T-helper 1 cell treated with Interleukin-12 subunit alpha and Interleukin-12 subunit beta and Interleukin-4 antibody, amounts not matched to agents 30 ng/mL and 1 ng/mL, for 36 hours (primary cell): ENCODE data around the gene PSMA3. TPM values are rescaled to one million over a fixed set of nuclear protein-coding genes. Genes with fewer than 3 reads are reported as not detected.

Experiments used
- intact Hi-C: fragments of 100-400 bp; cut with micrococcal nuclease; formaldehyde crosslinking; loops from one replicate; pipeline ENCODE4 v1.15.1; 2024
- total RNA-seq: library from RNA; stranded (reverse); gene quantifications from 2 replicates; pipeline ENCODE4 v1.2.3, GENCODE V29; 2022

PSMA3 gene
- total RNA-seq, 1 donor from 2014 or later, result 367 TPM

DNA sequence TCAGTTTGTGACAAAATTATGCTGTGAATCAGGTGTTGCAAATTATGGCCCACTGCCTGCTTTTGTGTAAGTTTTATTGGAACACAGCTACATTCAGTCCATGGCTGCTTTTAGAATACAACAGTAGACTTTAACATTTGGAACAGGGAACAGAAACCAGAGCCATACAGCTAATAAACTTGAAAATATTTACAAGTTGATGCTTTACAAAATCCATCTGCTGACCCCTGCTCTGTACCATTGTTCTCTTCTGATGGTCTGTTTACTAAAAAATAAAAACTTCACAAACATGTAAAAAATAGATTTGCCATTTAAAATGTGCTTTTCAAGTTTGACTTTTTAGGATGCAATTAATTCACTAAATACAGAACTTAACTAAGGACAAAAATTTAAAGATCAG, 20.8 kb downstream of the PSMA3 start:
- intact Hi-C loops, result no loop called here

GRCh38 chr14:58270628-58271027, 26.0 kb downstream of the PSMA3 start:
- intact Hi-C loops, result loop anchor here (2.0 kb wide), 1 partner anchor 16 kb away; no protein-coding TSS in a partner anchor

- intact Hi-C loops, result loop anchor here (1.0 kb wide), 1 partner anchor 9 kb away; no protein-coding TSS in a partner anchor
These were observed 28.1 kb downstream of the PSMA3 start for GRCh38 chr14:58272588-58273372.

DNA sequence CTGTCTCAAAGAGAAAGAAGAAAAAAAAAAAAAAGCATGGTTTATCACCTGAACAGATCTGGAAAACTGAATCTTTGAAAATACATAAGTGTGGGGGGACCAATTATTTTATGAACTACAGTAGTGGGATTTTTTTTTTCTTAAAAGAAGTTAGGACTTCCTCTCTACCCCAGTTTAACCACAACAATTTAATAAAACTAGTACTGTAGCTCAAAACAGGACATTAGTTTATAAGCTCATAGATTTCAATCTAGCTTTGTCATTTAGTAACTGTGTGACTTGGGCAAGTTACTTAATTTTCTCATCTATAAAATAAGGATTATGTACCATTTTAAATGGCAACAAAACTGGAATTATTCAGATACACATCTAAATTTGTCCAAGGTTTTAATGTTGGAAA, 30.2 kb downstream of the PSMA3 start:
- intact Hi-C loops, result loop anchor here (1.0 kb wide), 1 partner anchor 22 kb away; no protein-coding TSS in a partner anchor

DNA sequence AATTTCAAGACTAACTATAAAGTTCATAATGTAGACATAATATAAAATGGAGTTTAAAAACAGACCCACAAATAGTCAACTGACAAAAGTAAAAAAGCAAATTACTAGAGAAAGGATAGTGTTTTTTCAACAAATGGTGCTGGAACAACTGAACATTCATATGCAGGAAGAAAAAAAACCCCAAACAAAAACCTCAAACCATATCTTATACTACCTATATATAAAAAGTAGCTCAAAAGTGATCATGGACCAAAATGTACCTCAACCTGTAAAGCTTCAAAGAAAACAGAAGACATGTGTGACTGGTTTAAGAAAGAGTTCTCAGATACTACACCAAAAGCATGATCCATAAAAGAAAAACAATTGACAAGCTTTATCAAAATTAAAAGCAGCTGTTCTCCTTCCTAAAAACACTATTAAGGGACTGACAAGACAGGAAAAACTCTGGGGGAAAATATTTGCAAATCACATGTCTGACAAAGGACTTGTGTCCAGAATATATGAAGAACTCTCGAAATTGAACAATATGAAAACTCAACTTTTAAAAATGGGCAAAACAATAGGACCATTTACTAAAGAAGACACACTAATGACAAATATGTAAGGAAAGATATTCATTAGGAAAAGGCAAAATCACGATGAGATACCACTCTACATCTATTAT, 31.0 kb downstream of the PSMA3 start:
- intact Hi-C loops, result loop anchor here (1.0 kb wide), 1 partner anchor 22 kb away; no protein-coding TSS in a partner anchor

DNA sequence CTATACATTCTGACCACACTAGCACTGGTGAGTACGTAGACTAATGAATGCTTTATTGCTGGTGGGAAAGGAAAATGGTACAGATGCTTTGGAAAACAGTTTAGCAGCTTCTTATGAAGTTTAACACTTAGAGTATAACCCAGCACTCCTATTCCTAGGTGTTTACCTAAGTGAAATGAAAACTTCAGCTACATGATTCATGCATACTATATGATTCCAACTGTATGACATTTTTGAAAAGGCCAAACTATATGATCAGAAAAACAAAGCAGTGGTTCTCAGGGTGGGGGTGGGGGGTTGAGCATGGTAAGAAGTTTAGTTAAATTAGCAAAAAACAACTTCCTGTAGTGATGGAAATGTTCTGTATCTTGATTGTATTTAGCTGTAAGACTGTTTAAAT, 31.6 kb downstream of the PSMA3 start:
- intact Hi-C loops, result no loop called here

GRCh38 chr14:58278177-58278576, 33.5 kb downstream of the PSMA3 start:
- intact Hi-C loops, result no loop called here

GRCh38 chr14:58280954-58281787, 36.5 kb downstream of the PSMA3 start:
- intact Hi-C loops, result loop anchor here (1.0 to 5.0 kb wide), 3 partner anchors 9 to 34 kb away; partner anchors contain the start of gene ARID4A

GRCh38 chr14:58281969-58282368, 37.3 kb downstream of the PSMA3 start:
- intact Hi-C loops, result loop anchor here (1.0 to 5.0 kb wide), 3 partner anchors 10 to 35 kb away; partner anchors contain the start of gene ARID4A

DNA sequence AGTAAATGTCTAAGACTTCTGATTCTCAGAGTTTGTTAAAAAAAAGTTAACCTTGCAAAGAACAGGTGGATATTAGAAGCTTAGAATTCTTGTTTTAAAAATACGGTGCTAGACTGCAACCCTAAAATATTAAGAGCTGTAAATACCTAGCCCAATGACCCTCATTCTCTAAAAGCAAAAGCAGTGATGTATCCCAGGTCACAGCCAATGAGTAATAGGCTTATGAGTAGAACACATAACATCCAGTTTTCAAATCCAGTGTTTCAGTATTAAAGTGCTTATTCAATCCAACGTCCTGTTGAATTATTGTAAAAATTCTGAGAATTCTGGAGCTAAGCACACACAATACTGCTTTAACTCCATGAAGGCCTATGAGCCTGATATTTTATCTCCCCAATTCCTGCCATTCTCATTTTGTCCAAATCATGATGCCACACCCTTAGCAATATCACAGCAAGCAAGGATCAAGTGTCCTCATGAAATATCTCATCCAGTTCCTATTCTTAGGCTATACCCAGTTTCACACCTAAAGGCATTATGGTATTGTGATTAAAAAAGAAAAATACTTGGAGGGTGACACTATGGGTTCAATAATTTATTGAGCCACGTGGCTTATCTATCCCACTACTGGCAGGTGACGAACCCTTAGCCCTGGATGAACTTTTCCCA, 38.4 kb downstream of the PSMA3 start:
- intact Hi-C loops, result loop anchor here (5.0 kb wide), 1 partner anchor 36 kb away; no protein-coding TSS in a partner anchor

- intact Hi-C loops, result loop anchor here (5.0 kb wide), 1 partner anchor 36 kb away; no protein-coding TSS in a partner anchor
These were observed 39.1 kb downstream of the PSMA3 start for GRCh38 chr14:58283730-58284129.

DNA sequence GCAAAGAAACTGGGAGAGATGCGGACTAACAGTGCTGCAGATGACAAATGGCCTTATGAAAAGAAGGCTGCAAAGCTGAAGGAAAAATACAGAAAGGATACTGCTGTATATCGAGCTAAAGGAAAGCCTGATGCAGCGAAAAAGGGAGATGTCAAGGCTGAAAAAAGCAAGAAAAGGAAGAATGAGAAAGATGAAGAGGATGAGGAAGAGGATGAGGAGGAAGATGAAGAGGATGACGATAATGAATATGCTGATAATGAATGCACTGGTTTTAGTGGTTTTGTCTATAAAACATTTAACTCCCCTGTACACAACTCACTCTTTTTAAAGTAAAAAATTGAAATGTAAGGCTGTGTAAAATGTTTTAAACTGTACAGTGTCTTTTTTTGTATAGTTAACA, 40.5 kb downstream of the PSMA3 start:
- intact Hi-C loops, result no loop called here

DNA sequence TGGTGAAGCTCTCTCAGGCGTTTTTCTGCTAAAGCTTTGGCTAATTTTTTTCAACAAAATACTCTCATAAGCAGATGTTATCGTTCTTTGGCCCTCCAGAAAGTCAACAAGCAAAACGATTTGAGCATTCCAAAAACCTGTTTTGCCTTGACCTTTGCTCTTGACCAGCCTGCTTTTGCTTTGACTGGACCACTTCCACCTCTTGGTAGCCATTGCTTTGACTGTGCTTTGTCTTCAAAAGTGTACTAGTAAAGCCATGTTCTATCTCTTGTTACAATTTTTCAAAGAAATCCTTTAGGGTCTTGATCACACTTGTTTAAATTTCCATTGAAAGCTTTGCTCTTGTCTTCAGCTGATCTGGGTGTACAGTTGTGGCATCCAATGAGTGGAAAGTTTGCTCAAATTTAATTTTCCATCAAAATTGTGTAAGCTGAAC, 43.0 kb downstream of the PSMA3 start:
- intact Hi-C loops, result no loop called here

DNA sequence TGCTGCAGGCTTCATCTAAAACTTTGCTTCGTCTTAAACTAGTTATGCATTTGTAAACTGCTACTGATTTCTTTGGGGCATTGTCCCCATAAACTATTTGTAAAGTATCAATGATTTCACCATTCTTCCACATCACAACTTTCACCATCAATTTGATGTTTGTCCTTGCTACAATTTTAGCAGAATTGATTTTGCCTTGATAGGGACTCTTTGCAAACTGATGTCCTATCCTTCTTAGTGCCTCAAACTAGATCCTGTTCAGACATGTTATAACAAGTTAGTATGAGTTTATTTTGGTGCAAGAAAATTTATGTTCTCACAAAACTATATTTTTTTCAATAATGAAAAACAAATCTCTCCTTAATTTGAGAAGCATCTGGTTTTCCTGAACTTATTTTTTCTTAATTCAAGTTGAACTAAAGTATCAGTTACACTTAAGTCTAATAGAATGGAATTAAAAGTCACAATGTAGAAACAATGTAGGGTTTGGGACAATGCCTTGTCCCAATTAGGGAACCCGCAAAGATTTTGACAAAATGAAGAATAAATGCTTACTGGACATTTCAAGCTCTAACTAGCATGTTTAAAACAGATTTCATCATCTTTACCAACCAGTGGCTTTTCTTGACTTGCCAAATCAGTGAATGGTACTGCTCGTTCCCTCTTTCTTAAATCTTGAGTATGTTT, 43.6 kb downstream of the PSMA3 start:
- intact Hi-C loops, result no loop called here

DNA sequence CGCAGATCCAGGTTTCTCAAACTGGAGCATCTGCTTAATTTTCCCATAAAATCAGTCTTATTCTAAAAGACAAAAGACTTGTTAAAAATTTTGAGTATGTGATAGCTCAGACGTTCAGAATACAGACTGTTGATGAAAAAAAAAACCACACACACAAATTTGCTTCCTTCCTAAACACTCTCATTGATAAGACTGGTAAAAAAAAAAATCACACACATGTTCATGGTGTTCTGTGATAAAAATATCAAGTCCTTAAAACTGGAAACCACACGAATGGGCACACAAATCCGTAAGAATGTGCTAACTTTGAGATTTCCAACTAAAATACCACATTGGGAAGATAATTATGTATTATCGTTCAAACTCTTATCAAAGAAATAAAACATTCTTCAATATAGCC, 47.0 kb downstream of the PSMA3 start:
- intact Hi-C loops, result no loop called here

DNA sequence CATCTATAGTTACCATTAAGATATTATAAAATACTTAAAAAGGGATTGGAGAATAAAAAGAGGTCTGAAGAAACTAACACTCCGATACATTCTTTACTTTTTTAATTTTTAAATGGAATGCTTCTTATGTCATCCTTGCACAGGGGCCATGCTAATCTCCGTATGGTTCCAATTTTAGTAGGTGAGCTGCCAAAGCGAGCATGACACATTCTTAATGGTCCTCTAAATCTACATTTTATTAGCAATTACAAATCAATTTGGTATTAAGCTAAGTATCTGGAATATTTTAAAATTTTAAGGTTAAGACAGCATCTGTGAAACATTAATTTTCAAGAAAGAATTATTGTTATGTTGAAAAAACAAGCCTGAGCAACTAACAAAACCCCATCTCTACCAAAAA, 47.5 kb downstream of the PSMA3 start:
- intact Hi-C loops, result no loop called here

- intact Hi-C loops, result no loop called here
These were observed 49.6 kb downstream of the PSMA3 start for GRCh38 chr14:58294201-58294600.

GRCh38 chr14:58296726-58297125, 52.1 kb downstream of the PSMA3 start:
- intact Hi-C loops, result loop anchor here (1.0 to 5.0 kb wide), 2 partner anchors 21 to 341 kb away; partner anchors contain the start of gene DACT1

GRCh38 chr14:58297412-58297761, 52.7 kb downstream of the PSMA3 start:
- intact Hi-C loops, result loop anchor here (1.0 to 5.0 kb wide), 2 partner anchors 22 to 340 kb away; partner anchors contain the start of gene DACT1
